OCI-LY1 (cell line): ENCODE measurements around the gene PPP1R1B.

Source experiments
- EZH2 ChIP-seq: fragments of 200-600 bp; sonication (generic), shearing (Covaris generic); IDR thresholded peaks from 2 replicates; pipeline ENCODE4 v1.8.0; 2017; ENCODE audit warnings: borderline replicate concordance, mixed run types, mild to moderate bottlenecking, antibody characterized with exemption, low read length, moderate library complexity, mixed read lengths
- TF ChIP-seq, protein P1 (sequence below): fragments of 200-600 bp; sonication (generic), shearing (Covaris generic); IDR thresholded peaks from 2 replicates; pipeline ENCODE4 v1.5.1; 2017; ENCODE audit warnings: mild to moderate bottlenecking, antibody characterized with exemption, low read length, moderate library complexity, mixed read lengths

DNA sequence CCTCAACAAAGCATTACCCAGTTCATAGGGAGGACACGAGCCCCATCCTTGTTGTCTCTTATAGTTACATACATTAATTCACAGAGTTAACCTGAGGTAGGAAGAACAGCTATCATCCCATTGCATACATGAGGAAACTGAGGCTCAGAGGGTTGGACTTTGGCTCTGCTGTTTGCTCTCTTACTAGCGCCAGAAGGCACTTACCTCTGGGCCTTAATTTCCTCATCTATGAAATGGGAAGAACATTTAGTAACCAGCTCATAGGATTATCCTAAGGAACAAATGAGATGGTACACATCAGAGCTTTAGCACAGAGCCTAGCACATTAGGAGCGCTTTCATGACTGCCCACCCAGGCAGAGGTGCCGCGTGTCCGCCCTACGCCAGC, 46.7 kb upstream of the PPP1R1B start:
- TF ChIP-seq, protein P1, sequence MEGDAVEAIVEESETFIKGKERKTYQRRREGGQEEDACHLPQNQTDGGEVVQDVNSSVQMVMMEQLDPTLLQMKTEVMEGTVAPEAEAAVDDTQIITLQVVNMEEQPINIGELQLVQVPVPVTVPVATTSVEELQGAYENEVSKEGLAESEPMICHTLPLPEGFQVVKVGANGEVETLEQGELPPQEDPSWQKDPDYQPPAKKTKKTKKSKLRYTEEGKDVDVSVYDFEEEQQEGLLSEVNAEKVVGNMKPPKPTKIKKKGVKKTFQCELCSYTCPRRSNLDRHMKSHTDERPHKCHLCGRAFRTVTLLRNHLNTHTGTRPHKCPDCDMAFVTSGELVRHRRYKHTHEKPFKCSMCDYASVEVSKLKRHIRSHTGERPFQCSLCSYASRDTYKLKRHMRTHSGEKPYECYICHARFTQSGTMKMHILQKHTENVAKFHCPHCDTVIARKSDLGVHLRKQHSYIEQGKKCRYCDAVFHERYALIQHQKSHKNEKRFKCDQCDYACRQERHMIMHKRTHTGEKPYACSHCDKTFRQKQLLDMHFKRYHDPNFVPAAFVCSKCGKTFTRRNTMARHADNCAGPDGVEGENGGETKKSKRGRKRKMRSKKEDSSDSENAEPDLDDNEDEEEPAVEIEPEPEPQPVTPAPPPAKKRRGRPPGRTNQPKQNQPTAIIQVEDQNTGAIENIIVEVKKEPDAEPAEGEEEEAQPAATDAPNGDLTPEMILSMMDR, result no peak
- no peak for TF ChIP-seq EZH2
